Measurements from ENCODE around the gene LRRC8C.

The LRRC8C gene

DNA sequence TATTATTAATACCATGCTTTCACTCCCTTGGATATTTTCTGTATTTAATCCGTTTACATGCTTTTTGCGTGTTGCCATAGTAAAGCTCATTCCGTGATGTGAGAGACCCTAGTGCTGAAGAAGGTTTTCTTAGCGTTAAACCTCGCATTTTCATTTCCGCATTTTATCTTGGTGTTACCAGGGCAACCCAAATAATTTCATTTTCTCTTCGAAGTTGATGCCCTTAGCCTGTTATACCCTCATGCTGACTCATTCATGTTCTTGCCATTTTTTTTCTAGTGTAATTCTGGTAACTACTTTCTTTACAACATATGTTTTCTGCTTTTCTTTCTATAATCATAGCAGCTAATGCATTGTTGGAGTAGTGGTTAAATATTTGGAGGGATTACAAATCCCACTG is 37.2 kb downstream of the LRRC8C start:
- peak overlapping the region; percentile 54 for H3K4me3 Mint-ChIP-seq
- H3K9me3 Mint-ChIP-seq: peaks cover 11% of the 10 kb centered on the region
- H3K27ac Mint-ChIP-seq: peak overlapping the region; percentile 66
- H3K27me3 Mint-ChIP-seq: no peaks in the 10 kb centered on the region
- H3K4me1 Mint-ChIP-seq: peaks cover 99% of the 10 kb centered on the region
- peaks cover 36% of the 10 kb centered on the region for H3K36me3 Mint-ChIP-seq

DNA sequence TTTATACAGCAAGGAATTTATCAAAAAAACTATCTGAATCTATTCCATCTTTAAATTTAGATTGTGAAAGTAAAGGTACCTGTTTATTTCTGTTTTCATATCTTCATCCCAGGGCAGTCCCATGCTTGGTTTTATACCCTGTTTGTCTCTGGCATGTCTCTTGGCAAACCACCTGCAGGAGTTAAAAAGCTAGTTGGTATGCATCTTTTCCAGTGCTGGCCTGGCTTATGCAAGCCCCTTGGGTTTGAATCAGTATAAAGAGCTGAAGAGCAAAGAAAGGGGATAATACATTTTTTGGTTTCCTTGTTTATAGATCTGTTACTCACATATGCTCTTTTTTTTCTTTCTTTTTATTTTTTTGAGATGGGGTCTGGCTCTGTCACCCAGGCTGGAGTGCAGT is 37.8 kb downstream of the LRRC8C start:
- Mint-ChIP-seq H3K4me1 (peaks cover 99% of the 10 kb centered on the region), H3K27me3 (no peaks in the 10 kb centered on the region), H3K4me3 (peak overlapping the region; percentile 70), H3K9me3 (peaks cover 11% of the 10 kb centered on the region), H3K27ac (peak overlapping the region; percentile 83), H3K36me3 (peaks cover 38% of the 10 kb centered on the region)

GRCh38 chr1:89671775-89672488 is 39.0 kb downstream of the LRRC8C start:
- Mint-ChIP-seq H3K4me3 (peak overlapping the region; percentile 70), H3K27ac (peak overlapping the region; percentile 83), H3K9me3 (peaks cover 11% of the 10 kb centered on the region), H3K4me1 (peaks cover 98% of the 10 kb centered on the region), H3K27me3 (no peaks in the 10 kb centered on the region), H3K36me3 (peaks cover 41% of the 10 kb centered on the region)

DNA sequence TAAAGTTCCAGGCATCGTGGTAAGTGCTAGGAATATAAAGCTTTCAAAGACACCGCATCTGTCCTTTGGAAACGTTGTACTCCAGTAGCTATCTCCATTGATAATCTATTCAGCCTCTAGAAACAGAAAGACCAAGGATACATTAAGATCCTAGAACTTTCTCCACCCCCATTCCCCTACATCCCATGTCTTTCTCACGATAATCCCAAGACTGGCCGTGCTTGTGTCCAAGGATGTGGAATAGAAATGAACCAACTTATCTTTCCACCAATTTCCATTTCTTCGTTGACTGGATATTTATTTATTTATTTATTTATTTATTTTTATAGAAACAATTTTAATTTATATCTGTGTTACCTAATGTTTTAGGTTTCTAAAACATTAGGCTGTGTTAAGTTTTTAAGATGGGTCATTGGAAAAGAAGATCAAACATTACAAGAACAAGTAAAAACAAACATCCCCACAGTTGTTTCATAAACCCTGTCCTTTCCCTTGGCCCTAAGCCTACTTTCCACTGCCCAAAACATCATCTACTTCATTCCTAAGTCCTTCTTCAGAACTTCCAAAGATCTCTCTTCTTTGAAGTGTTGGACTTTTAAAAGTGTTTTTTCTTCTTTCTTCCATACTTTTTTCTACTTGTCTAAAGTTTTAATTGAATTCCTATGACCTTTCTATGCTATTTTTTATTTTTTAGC is 39.7 kb downstream of the LRRC8C start:
- Mint-ChIP-seq H3K4me1 (peaks cover 98% of the 10 kb centered on the region), H3K27ac (peak overlapping the region; percentile 95), H3K36me3 (peaks cover 39% of the 10 kb centered on the region), H3K9me3 (peaks cover 11% of the 10 kb centered on the region), H3K4me3 (peak overlapping the region; percentile 64), H3K27me3 (no peaks in the 10 kb centered on the region)

- peaks cover 11% of the 10 kb centered on the region for H3K9me3 Mint-ChIP-seq
- peaks cover 40% of the 10 kb centered on the region for H3K36me3 Mint-ChIP-seq
- H3K27me3 Mint-ChIP-seq: no peaks in the 10 kb centered on the region
- H3K27ac Mint-ChIP-seq: peak overlapping the region; percentile 95
- H3K4me3 Mint-ChIP-seq: peak overlapping the region; percentile 64
- H3K4me1 Mint-ChIP-seq: peaks cover 98% of the 10 kb centered on the region
Observed at GRCh38 chr1:89673251-89673650, 40.3 kb downstream of the LRRC8C start.

DNA sequence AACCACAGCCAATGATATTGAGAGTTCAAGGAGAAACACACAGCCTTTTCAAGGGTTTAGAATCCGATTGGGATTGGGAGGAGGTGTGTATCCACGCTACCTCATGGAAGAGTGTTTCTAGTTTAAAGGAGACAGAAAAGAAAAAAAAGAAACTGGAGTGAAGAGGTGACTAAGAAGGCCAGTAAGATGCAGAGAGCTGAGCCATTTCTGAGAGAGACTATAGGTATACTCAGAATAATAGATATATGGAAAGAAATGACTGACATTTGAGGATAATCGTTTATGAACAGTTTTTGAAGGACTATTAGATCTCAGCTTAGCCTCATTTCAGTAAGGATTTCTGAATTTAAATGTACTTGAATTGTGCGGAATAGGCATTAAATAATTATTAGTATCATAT is 42.8 kb downstream of the LRRC8C start:
- Mint-ChIP-seq H3K27ac (peak overlapping the region; percentile 96), H3K27me3 (no peaks in the 10 kb centered on the region), H3K36me3 (peaks cover 48% of the 10 kb centered on the region), H3K9me3 (peaks cover 11% of the 10 kb centered on the region), H3K4me3 (peak overlapping the region; percentile 62), H3K4me1 (peaks cover 88% of the 10 kb centered on the region)

GRCh38 chr1:89681045-89681729 is 48.3 kb downstream of the LRRC8C start:
- peaks cover 59% of the 10 kb centered on the region for H3K4me1 Mint-ChIP-seq
- H3K4me3 Mint-ChIP-seq: no peak overlapping the region

GRCh38 chr1:89682611-89683010 is 49.7 kb downstream of the LRRC8C start:
- Mint-ChIP-seq H3K36me3 (peaks cover 52% of the 10 kb centered on the region), H3K4me1 (peaks cover 59% of the 10 kb centered on the region), H3K27ac (no peak overlapping the region), H3K27me3 (no peaks in the 10 kb centered on the region), H3K4me3 (no peak overlapping the region), H3K9me3 (peaks cover 20% of the 10 kb centered on the region)

More at GRCh38 chr1:89681045-89681729, 48.3 kb downstream of the LRRC8C start:
- H3K27me3 Mint-ChIP-seq: no peaks in the 10 kb centered on the region
- peaks cover 40% of the 10 kb centered on the region for H3K36me3 Mint-ChIP-seq
- H3K9me3 Mint-ChIP-seq: peaks cover 10% of the 10 kb centered on the region
- peak overlapping the region; percentile 84 for H3K27ac Mint-ChIP-seq

DNA sequence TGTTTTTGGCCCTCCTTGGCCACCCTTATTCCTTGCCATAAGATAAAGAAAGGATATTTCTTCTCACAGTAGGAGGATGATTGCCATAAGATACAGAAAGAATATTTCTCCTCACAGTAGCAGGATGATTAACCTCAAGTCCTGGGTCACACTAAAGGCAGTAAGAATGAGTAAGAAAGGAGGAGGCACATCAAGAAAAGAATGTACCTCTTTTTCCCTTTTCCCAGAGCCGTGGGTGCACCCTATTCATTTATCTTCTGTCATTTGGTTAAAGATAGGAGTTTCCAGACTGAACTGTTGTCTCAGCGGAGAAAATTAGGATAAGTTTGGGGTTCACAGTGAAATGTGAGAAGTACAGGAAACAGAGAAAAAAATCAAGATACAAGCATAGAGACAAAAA is 52.5 kb downstream of the LRRC8C start:
- H3K4me3 Mint-ChIP-seq: peak overlapping the region; percentile 27

GRCh38 chr1:89686520-89686919 is 53.6 kb downstream of the LRRC8C start:
- no peaks in the 10 kb centered on the region for H3K27me3 Mint-ChIP-seq
- H3K4me3 Mint-ChIP-seq: no peak overlapping the region
- peaks cover 54% of the 10 kb centered on the region for H3K36me3 Mint-ChIP-seq
- peaks cover 14% of the 10 kb centered on the region for H3K9me3 Mint-ChIP-seq
- peaks cover 72% of the 10 kb centered on the region for H3K4me1 Mint-ChIP-seq
- H3K27ac Mint-ChIP-seq: peak overlapping the region; percentile 97

More for the DNA sequence above, 52.5 kb downstream of the LRRC8C start:
- peaks cover 20% of the 10 kb centered on the region for H3K9me3 Mint-ChIP-seq
- H3K36me3 Mint-ChIP-seq: peaks cover 53% of the 10 kb centered on the region
- H3K27ac Mint-ChIP-seq: peak overlapping the region; percentile 97
- H3K4me1 Mint-ChIP-seq: peaks cover 68% of the 10 kb centered on the region
- H3K27me3 Mint-ChIP-seq: no peaks in the 10 kb centered on the region

DNA sequence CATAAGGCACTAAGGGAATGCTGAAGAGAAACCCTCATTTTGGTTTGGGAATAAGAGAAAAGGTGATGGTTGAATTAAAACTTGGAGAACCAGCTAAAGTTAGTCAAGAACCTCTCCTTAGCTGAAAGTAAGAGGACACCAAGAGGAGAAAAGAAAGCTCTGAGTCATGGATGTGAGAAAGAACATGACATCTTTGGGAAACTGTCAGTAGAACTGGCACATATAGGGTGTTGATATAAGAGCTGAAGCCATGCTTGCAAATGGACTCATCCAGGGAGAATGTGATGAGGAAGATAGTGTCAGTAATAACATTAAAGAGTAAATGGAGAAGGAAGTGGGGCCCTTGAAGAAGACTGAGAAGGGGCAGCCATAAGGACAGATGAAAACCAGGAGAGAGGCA is 54.3 kb downstream of the LRRC8C start:
- peaks cover 14% of the 10 kb centered on the region for H3K9me3 Mint-ChIP-seq
- peaks cover 54% of the 10 kb centered on the region for H3K36me3 Mint-ChIP-seq
- H3K4me3 Mint-ChIP-seq: peak overlapping the region; percentile 24
- peak overlapping the region; percentile 97 for H3K27ac Mint-ChIP-seq
- no peaks in the 10 kb centered on the region for H3K27me3 Mint-ChIP-seq
- peaks cover 79% of the 10 kb centered on the region for H3K4me1 Mint-ChIP-seq

GRCh38 chr1:89688607-89689006 is 55.7 kb downstream of the LRRC8C start:
- Mint-ChIP-seq H3K36me3 (peaks cover 58% of the 10 kb centered on the region), H3K9me3 (peaks cover 14% of the 10 kb centered on the region), H3K27ac (peak overlapping the region; percentile 80), H3K4me1 (peaks cover 93% of the 10 kb centered on the region), H3K27me3 (no peaks in the 10 kb centered on the region), H3K4me3 (no peak overlapping the region)

- Mint-ChIP-seq H3K36me3 (peaks cover 63% of the 10 kb centered on the region), H3K4me1 (peaks cover 97% of the 10 kb centered on the region), H3K27me3 (no peaks in the 10 kb centered on the region), H3K9me3 (peaks cover 14% of the 10 kb centered on the region), H3K27ac (peak overlapping the region; percentile 82), H3K4me3 (no peak overlapping the region)
Observed at GRCh38 chr1:89689234-89689633, 56.3 kb downstream of the LRRC8C start.

GRCh38 chr1:89690595-89690994 is 57.7 kb downstream of the LRRC8C start:
- Mint-ChIP-seq H3K9me3 (peaks cover 10% of the 10 kb centered on the region), H3K27me3 (no peaks in the 10 kb centered on the region), H3K4me1 (peaks cover 98% of the 10 kb centered on the region), H3K36me3 (peaks cover 58% of the 10 kb centered on the region), H3K4me3 (no peak overlapping the region), H3K27ac (peak overlapping the region; percentile 38)

DNA sequence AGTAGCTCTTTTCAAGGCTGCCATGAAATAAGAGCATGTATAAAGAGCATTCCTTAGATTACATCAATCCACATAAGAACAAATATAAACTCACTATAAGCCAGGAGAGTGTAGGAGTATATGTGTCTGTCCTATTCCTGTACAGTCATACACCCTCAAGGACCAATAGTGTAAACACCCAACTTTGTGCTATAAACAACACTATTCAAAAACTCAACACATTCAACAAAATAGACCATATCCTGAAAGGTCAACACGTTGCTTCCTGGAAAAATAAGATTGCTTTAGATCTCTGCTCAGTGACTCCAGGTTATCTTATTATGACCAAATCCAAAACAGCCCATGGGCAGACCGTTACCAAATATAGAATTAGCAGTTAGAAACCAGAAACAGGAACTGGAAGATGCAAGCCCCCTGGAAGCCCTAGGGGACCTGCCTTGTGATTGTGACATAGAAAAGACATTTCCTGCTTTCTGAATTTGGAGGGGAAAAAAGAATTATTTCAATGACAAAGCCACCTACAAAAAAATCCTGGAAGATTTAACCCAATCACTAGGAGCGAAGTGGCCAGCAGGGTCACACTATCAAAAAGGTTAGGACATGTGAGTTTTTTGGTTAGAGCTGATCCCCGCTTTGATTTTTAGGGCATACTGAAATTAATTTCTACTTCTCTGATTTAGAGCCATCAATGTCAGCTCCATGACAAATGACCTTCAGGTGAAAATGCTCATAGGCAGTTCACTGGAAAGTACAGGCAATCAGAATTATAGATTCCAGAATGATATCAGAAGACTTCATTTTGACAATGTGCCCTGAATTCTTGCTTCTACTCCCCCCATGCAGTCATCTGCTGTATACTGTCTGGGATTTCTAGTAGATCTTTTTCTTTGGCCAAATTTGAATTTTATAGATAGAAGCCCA is 59.9 kb downstream of the LRRC8C start:
- H3K9me3 Mint-ChIP-seq: no peaks in the 10 kb centered on the region
- H3K27me3 Mint-ChIP-seq: no peaks in the 10 kb centered on the region
- H3K27ac Mint-ChIP-seq: peak overlapping the region; percentile 91
- peak overlapping the region; percentile 19 for H3K4me3 Mint-ChIP-seq
- H3K36me3 Mint-ChIP-seq: peaks cover 46% of the 10 kb centered on the region
- peaks cover 98% of the 10 kb centered on the region for H3K4me1 Mint-ChIP-seq
